GM21619 (cell line): Measurements from ENCODE around the gene FAM209B.
"Not testable (repeated sequence)": the region's sequence is repeated elsewhere in the genome, so short reads cannot be mapped to it uniquely, and the experiment has no call there.

Source experiments
- ATAC-seq: cut with Tn5 transposase; IDR thresholded peaks from one replicate; pipeline ENCODE4 v1.9.1; 2021; ENCODE audit not compliant: unreplicated experiment

The FAM209B gene

GRCh38 chr20:56532946-56533345 lies at the start of gene FAM209B:
Gene FAM209B, plus strand, starts transcription at chr20:56533246. Its CDS starts 96 bp downstream, at chr20:56533342.
- ATAC-seq, result not testable (repeated sequence)

GRCh38 chr20:56483970-56484369 lies 49.1 kb upstream of the FAM209B start:
- ATAC-seq, result no peak

GRCh38 chr20:56487216-56487615 lies 45.8 kb upstream of the FAM209B start:
- no peak for ATAC-seq

- no peak for ATAC-seq
Measured at GRCh38 chr20:56488566-56488965, 44.5 kb upstream of the FAM209B start.

- no peak for ATAC-seq
Measured at GRCh38 chr20:56501116-56501515, 31.9 kb upstream of the FAM209B start.

- no peak for ATAC-seq
Measured at GRCh38 chr20:56503916-56504315, 29.1 kb upstream of the FAM209B start.

GRCh38 chr20:56504373-56505005 lies 28.6 kb upstream of the FAM209B start:
- no peak for ATAC-seq

- ATAC-seq, result no peak
Measured at GRCh38 chr20:56506103-56506502, 26.9 kb upstream of the FAM209B start.

- no peak for ATAC-seq
Measured at GRCh38 chr20:56511926-56512325, 21.1 kb upstream of the FAM209B start.

- no peak for ATAC-seq
Measured at GRCh38 chr20:56513161-56514150, 19.6 kb upstream of the FAM209B start.

- ATAC-seq, result no peak
Measured at GRCh38 chr20:56516631-56517030, 16.4 kb upstream of the FAM209B start.

GRCh38 chr20:56517211-56517610 lies 15.8 kb upstream of the FAM209B start:
- ATAC-seq, result no peak

GRCh38 chr20:56517641-56518040 lies 15.4 kb upstream of the FAM209B start:
- ATAC-seq, result no peak

GRCh38 chr20:56518126-56518525 lies 14.9 kb upstream of the FAM209B start:
- ATAC-seq, result no peak

- no peak for ATAC-seq
Measured at GRCh38 chr20:56518721-56519398, 14.2 kb upstream of the FAM209B start.

- ATAC-seq, result no peak
Measured at GRCh38 chr20:56519551-56519950, 13.5 kb upstream of the FAM209B start.

GRCh38 chr20:56520180-56520579 lies 12.9 kb upstream of the FAM209B start:
- no peak for ATAC-seq

- not testable (repeated sequence) for ATAC-seq
Measured at GRCh38 chr20:56520746-56521354, 12.2 kb upstream of the FAM209B start.

- no peak for ATAC-seq
Measured at GRCh38 chr20:56522311-56522710, 10.7 kb upstream of the FAM209B start.

- not testable (repeated sequence) for ATAC-seq
Measured at GRCh38 chr20:56524444-56524843, 8.6 kb upstream of the FAM209B start, which contains the start of gene FAM209A. Gene FAM209A, plus strand, starts transcription at chr20:56524744. Its CDS starts 65 bp downstream, at chr20:56524809.

GRCh38 chr20:56527521-56527920 lies 5.5 kb upstream of the FAM209B start:
- ATAC-seq, result no peak
